Endothelial cell of umbilical vein (primary cell): ENCODE results near the gene FHIP2A. TPM values are rescaled to one million over a fixed set of nuclear protein-coding genes. Genes with fewer than 3 reads are reported as not detected.
"Not testable (repeated sequence)": the region's sequence is repeated elsewhere in the genome, so short reads cannot be mapped to it uniquely, and the experiment has no call there.

Source experiments
- BruUV-seq: library from RNA; stranded (reverse); fragments of 400-500 nt; replicated peaks from 2 replicates; lab custom pipeline; 2021; lab: Mats Ljungman, UMichigan
- CTCF ChIA-PET: fragments of 300-600, 350-600 bp; sonication (Branson Sonifier 250); formaldehyde crosslinking; loops from one replicate; lab custom pipeline; 2021; ENCODE audit warnings: antibody characterized with exemption, inconsistent platforms; lab: Charles Lee
- POLR2A ChIA-PET: fragments of 300-600, 350-600 bp; sonication (Branson Sonifier 250); formaldehyde crosslinking; loops from one replicate; lab custom pipeline; 2021; ENCODE audit warnings: antibody characterized with exemption, inconsistent platforms; lab: Charles Lee
- DNase-seq: peaks from one replicate; pipeline ENCODE4 v3.0.0-alpha.2; 2011; ENCODE audit warnings: low read depth, low spot score
- FAIRE-seq: peaks from 2 replicates; lab custom pipeline; 2011; peaks lifted over from hg19 to GRCh38; lab: Jason Lieb, UNC
- H2AFZ ChIP-seq: 2 replicates; pipeline ENCODE4 v1.6.0; 2012; ENCODE audit warnings: low read depth, low read length, control low read depth, inconsistent platforms
- H3K27ac ChIP-seq: 2 replicates; pipeline ENCODE4 v1.5.1; 2011; ENCODE audit warnings: low read depth, mild to moderate bottlenecking, control low read depth, low read length, moderate library complexity; ENCODE audit not compliant: insufficient read depth
- H3K27me3 ChIP-seq, 2 experiments: 2 replicates each; pipeline versions ENCODE4 v1.6.0 to v1.6.1; 2011; ENCODE audit warnings: low read length in 2 of 2, mixed read lengths in 1 of 2; ENCODE audit not compliant: control insufficient read depth in 2 of 2, insufficient read depth in 2 of 2
- H3K36me3 ChIP-seq, 2 experiments: 2 replicates in 1 of 2; 3 replicates in 1 of 2; pipeline ENCODE4 v1.5.1; 2011; ENCODE audit warnings: low read length in 2 of 2, mild to moderate bottlenecking in 1 of 2, moderate library complexity in 1 of 2; ENCODE audit not compliant: control insufficient read depth in 2 of 2, insufficient read depth in 2 of 2; ENCODE audit errors: extremely low read depth in 1 of 2
- H3K4me1 ChIP-seq: 3 replicates; pipeline ENCODE4 v1.5.1; 2011; ENCODE audit warnings: mild to moderate bottlenecking, low read length; ENCODE audit not compliant: control insufficient read depth, insufficient read depth; ENCODE audit errors: extremely low read depth
- H3K4me2 ChIP-seq: 2 replicates; pipeline ENCODE4 v1.6.1; 2011; ENCODE audit warnings: low read length, control low read depth, mixed read lengths; ENCODE audit not compliant: insufficient read depth
- H3K4me3 ChIP-seq, 3 experiments: fragments of 200-600 bp in 1 of 3; sonication (generic), shearing (Covaris generic) in 1 of 3; replicated peaks in 1 of 3; 2 replicates each; pipeline ENCODE4 v1.5.1; 2011 to 2016; ENCODE audit warnings: control low read depth in 3 of 3, low read length in 3 of 3, mild to moderate bottlenecking in 2 of 3, inconsistent platforms in 1 of 3, low read depth in 1 of 3, moderate library complexity in 1 of 3; ENCODE audit not compliant: insufficient read depth in 1 of 3
- H3K79me2 ChIP-seq: 2 replicates; pipeline ENCODE4 v1.6.0; 2012; ENCODE audit warnings: low read length, inconsistent platforms; ENCODE audit not compliant: control insufficient read depth, insufficient read depth
- H3K9ac ChIP-seq: replicated peaks from 2 replicates; pipeline ENCODE3; 2011; ENCODE audit warnings: low read length, control low read depth; ENCODE audit not compliant: insufficient read depth; ENCODE audit errors: extremely low read depth
- H3K9me1 ChIP-seq: replicated peaks from 3 replicates; pipeline ENCODE4 v1.6.0; 2011; ENCODE audit warnings: mild to moderate bottlenecking, low read length; ENCODE audit not compliant: control insufficient read depth, insufficient read depth; ENCODE audit errors: extremely low read depth
- H3K9me3 ChIP-seq: replicated peaks from 2 replicates; pipeline ENCODE4 v1.5.1; 2012; ENCODE audit warnings: low read length, inconsistent platforms; ENCODE audit not compliant: control insufficient read depth, insufficient read depth
- H4K20me1 ChIP-seq: replicated peaks from 2 replicates; pipeline ENCODE3; 2011; ENCODE audit warnings: mild to moderate bottlenecking, low read length; ENCODE audit not compliant: control insufficient read depth, insufficient read depth; ENCODE audit errors: extremely low read depth
- CTCF ChIP-seq, 2 donors: IDR thresholded peaks; 1 replicate in 1 of 2; 2 replicates in 1 of 2; pipeline ENCODE4 v1.5.1; 2011; ENCODE audit warnings: low read length in 2 of 2, mild to moderate bottlenecking in 2 of 2, moderate library complexity in 2 of 2, control low read depth in 1 of 2, inconsistent platforms in 1 of 2, low read depth in 1 of 2; ENCODE audit not compliant: insufficient read depth in 1 of 2; ENCODE audit errors: extremely low read depth in 1 of 2
- dilution Hi-C: fragments of 300-500 bp; cut with MboI; formaldehyde crosslinking; loops from one replicate; pipeline ENCODE4 v1.15.0; 2019; ENCODE audit warnings: low sequenced_read_pairs; ENCODE audit not compliant: extremely low pct_ligation_motif_present
- intact Hi-C: fragments of 100-400 bp; cut with micrococcal nuclease; formaldehyde crosslinking; loops from one replicate; pipeline ENCODE4 v1.10.0; 2022
- polyA plus RNA-seq, 4 experiments: library from polyadenylated mRNA; depleted of rRNA in 3 of 4; stranded (reverse) in 3 of 4; unstranded in 1 of 4; fragments of >200 nt; gene quantifications; 2 replicates each; pipeline versions ENCODE4 v1.2.1 to v1.2.3, GENCODE V29; 2011 to 2012; ENCODE audit warnings: missing spikeins in 1 of 4
- total RNA-seq: library from RNA; stranded (reverse); gene quantifications from 2 replicates; pipeline ENCODE4 v1.2.3, GENCODE V29; 2021

FHIP2A gene
- total and polyA plus RNA-seq, 2 donors (not counting 3 experiments of a cell fraction or from before 2014, with no cell fraction given): 13.3 to 39.6 TPM

DNA sequence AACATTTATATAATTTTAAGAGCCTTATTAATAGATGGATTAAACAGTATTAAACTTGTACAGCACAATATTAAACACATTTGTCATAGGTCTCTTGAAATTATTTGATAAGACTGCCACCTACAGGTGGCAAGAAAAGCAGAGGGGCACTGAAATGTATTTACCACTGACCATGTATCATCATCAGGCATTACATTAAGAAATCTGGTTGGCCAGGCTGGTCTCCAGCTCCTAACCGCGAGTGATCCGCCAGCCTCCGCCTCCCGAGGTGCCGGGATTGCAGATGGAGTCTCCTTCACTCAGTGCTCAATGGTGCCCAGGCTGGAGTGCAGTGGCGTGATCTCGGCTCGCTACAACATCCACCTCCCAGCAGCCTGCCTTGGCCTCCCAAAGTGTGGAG lies 35.1 kb upstream of the FHIP2A start:
- FAIRE-seq: peak; percentile 70
- peak; percentile 40 to 54 for TF ChIP-seq CTCF (IDR thresholded peaks at IDR 0.05; ENCODE audit: extremely low read depth in 1 of 2, insufficient read depth in 1 of 2, low read depth in 1 of 2, low read length in 2 of 2)
- dilution Hi-C loops: loop anchor here (25.0 kb wide), 1 partner anchor 224 kb away; no protein-coding TSS in a partner anchor
- CTCF ChIA-PET: interaction anchor here (0.7 to 4.2 kb wide), 27 partner anchors 9 to 483 kb away, joined by 3 to 50 read pairs (median 5); partner anchors contain the start of gene FHIP2A
- H3K4me3 ChIP-seq, H3K9ac ChIP-seq, H3K27ac ChIP-seq, BruUV-seq, H2AFZ ChIP-seq, H3K36me3 ChIP-seq, H3K79me2 ChIP-seq, H3K4me1 ChIP-seq, H3K9me1 ChIP-seq, POLR2A ChIA-PET, H4K20me1 ChIP-seq, H3K4me2 ChIP-seq, H3K9me3 ChIP-seq, H3K27me3 ChIP-seq: not testable (repeated sequence)
- peak; percentile 59 for DNase-seq
- intact Hi-C loops: loop anchor here (1.0 to 5.0 kb wide), 7 partner anchors 34 to 482 kb away; partner anchors contain the start of gene FHIP2A

- H2AFZ ChIP-seq, H3K36me3 ChIP-seq, POLR2A ChIA-PET, H3K9me3 ChIP-seq, H3K4me3 ChIP-seq, H3K9ac ChIP-seq, BruUV-seq, H4K20me1 ChIP-seq, H3K27ac ChIP-seq, DNase-seq, H3K9me1 ChIP-seq, H3K4me2 ChIP-seq, H3K27me3 ChIP-seq, H3K79me2 ChIP-seq, H3K4me1 ChIP-seq, FAIRE-seq: not testable (repeated sequence)
- intact Hi-C loops: loop anchor here (2.0 to 5.0 kb wide), 3 partner anchors 34 to 340 kb away; partner anchors contain the start of gene FHIP2A
- dilution Hi-C loops: loop anchor here (25.0 kb wide), 1 partner anchor 225 kb away; no protein-coding TSS in a partner anchor
- CTCF ChIA-PET: interaction anchor here (1.2 to 4.2 kb wide), 7 partner anchors 31 to 479 kb away, joined by 3 to 50 read pairs (median 6); no protein-coding TSS in a partner anchor
These were observed 34.4 kb upstream of the FHIP2A start for GRCh38 chr10:114787131-114787530.
